ENCODE data around the gene CNTN1. TPM values are rescaled to one million over a fixed set of nuclear protein-coding genes. Genes with fewer than 3 reads are reported as not detected.

CNTN1 gene
- total and polyA plus RNA-seq, 2 of the 8 experiments (the other 6 are each of a cell fraction or from before 2014, with no cell fraction given): 7.2 to 21.8 TPM

DNA sequence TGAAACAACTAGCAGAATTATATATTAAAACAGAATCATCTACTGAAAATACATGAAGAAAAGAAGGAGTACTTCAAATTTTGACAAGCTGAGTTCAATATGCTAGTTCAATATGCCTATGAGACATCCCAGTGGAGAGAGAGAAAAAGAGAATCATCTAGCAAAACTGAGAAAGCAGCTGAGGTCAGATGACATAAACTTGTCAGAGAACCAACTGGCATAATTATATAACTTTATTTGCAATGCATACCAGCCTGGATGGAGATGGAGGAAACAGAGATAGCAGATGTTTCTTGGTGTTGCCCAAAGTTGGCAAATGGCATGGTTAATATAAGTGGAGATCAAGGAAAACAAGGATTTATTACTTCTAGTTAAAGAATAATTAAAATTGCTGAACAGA lies 347.2 kb downstream of the CNTN1 start:
- Histone ChIP-seq H3K9ac (replicated peaks in 1 of 4; ENCODE audit: extremely low read depth in 1 of 4, low read depth in 3 of 4, low read length in 3 of 4) (no peak overlapping the region), H4K5ac (ENCODE audit: insufficient read length, low read depth, low read length) (no peak overlapping the region), H3K4me3 (ENCODE audit: extremely low read depth in 1 of 4, insufficient read depth in 2 of 4, low read depth in 3 of 4, low read length in 4 of 4) (no peak overlapping the region), H3K4me1 (replicated peaks in 1 of 4; ENCODE audit: control insufficient read depth in 3 of 4, insufficient read depth in 4 of 4, low read length in 3 of 4) (no peaks in the 10 kb centered on the region), H2BK5ac (ENCODE audit: low read depth, low read length) (no peak overlapping the region), H2BK15ac (ENCODE audit: low read length) (no peak overlapping the region), H2BK20ac (ENCODE audit: low read length) (no peak overlapping the region), H3K23me2 (ENCODE audit: low read depth, low read length) (no peaks in the 10 kb centered on the region), H2AK5ac (ENCODE audit: low read depth, low read length) (no peak overlapping the region), H3K27me3 (replicated peaks in 1 of 4; ENCODE audit: control insufficient read depth in 3 of 4, extremely low read depth in 1 of 4, insufficient read depth in 3 of 4, low read length in 3 of 4) (no peaks in the 10 kb centered on the region), H3K27ac (ENCODE audit: low read depth, low read length) (no peak overlapping the region), H4K91ac (replicated peaks; ENCODE audit: insufficient read length, low read length) (no peak overlapping the region), H2AFZ (ENCODE audit: low read length) (no peak overlapping the region), H3K36me3 (ENCODE audit: control insufficient read depth in 2 of 4, insufficient read depth in 4 of 4, low read length in 3 of 4) (no peaks in the 10 kb centered on the region), H2BK120ac (replicated peaks; ENCODE audit: low read depth, low read length) (no peak overlapping the region), H3K79me2 (ENCODE audit: control insufficient read depth in 1 of 2, insufficient read depth in 2 of 2, low read length in 2 of 2) (no peaks in the 10 kb centered on the region), H3K79me1 (ENCODE audit: low read depth, low read length) (no peaks in the 10 kb centered on the region), H3K18ac (ENCODE audit: extremely low read depth, low read length) (no peak overlapping the region), H3K14ac (ENCODE audit: insufficient read length) (no peak overlapping the region), H4K8ac (ENCODE audit: extremely low read depth, insufficient read depth, low read length) (no peak overlapping the region), H3K9me3 (ENCODE audit: insufficient read depth in 2 of 2, low read depth in 1 of 2, low read length in 1 of 2) (no peaks in the 10 kb centered on the region), H3K4me2 (ENCODE audit: insufficient read depth in 1 of 2, low read depth in 2 of 2, low read length in 2 of 2) (no peak overlapping the region), H4K20me1 (replicated peaks in 1 of 2; ENCODE audit: control insufficient read depth in 1 of 2, insufficient read depth in 2 of 2, low read length in 2 of 2) (no peaks in the 10 kb centered on the region), H2BK12ac (ENCODE audit: low read depth, low read length) (no peak overlapping the region), H3K23ac (ENCODE audit: insufficient read length) (no peak overlapping the region), H3K56ac (replicated peaks; ENCODE audit: insufficient read length, low read depth, low read length) (no peak overlapping the region), H3K4ac (replicated peaks; ENCODE audit: insufficient read length, low read depth, low read length) (no peak overlapping the region)
- CTCF ChIA-PET (ENCODE audit: partially characterized antibody): no interaction called here
- no peak for FAIRE-seq
- no peak for DNase-seq (ENCODE audit: low read depth in 1 of 2, low spot score in 2 of 2)
- POLR2A ChIA-PET (ENCODE audit: partially characterized antibody): no interaction called here
- TF ChIP-seq POU5F1 (IDR thresholded peaks at IDR 0.05; ENCODE audit: low read depth, low read length) (no peak), E2F6 (IDR thresholded peaks at IDR 0.05) (no peak), RAD21 (IDR thresholded peaks at IDR 0.05 in 1 of 2, conservative IDR thresholded peaks at IDR 0.05 in 1 of 2; ENCODE audit: low read depth in 2 of 2, low read length in 2 of 2) (no peak), MAFK (IDR thresholded peaks at IDR 0.05; ENCODE audit: low read depth, low read length) (no peak), ASH2L (IDR thresholded peaks at IDR 0.05; ENCODE audit: low read length) (no peak), CREB1 (IDR thresholded peaks at IDR 0.05) (no peak), JUND (IDR thresholded peaks at IDR 0.05; ENCODE audit: low read length) (no peak), SRF (IDR thresholded peaks at IDR 0.05; ENCODE audit: low read depth, low read length) (no peak), GTF2F1 (IDR thresholded peaks at IDR 0.05; ENCODE audit: borderline replicate concordance, low read depth, low read length) (no peak), SP2 (IDR thresholded peaks at IDR 0.05; ENCODE audit: low read length) (no peak), EGR1 (IDR thresholded peaks at IDR 0.05; ENCODE audit: borderline replicate concordance, low read depth, low read length) (no peak), TBP (IDR thresholded peaks at IDR 0.05; ENCODE audit: low read depth, low read length) (no peak), RBBP5 (IDR thresholded peaks at IDR 0.05; ENCODE audit: borderline replicate concordance, low read depth, low read length) (no peak), HDAC6 (IDR thresholded peaks at IDR 0.05; ENCODE audit: low read depth, low read length) (no peak), CBX5 (IDR thresholded peaks at IDR 0.05; ENCODE audit: low read depth, low read length) (no peak), JUN (IDR thresholded peaks at IDR 0.05; ENCODE audit: low read depth, low read length) (no peak), POLR2A (IDR thresholded peaks at IDR 0.05; ENCODE audit: control extremely low read depth in 1 of 2, low read depth in 2 of 2, low read length in 2 of 2) (no peak)

Data from H1 (cell line).